ENCODE data around the gene ARL3.

ARL3 gene

GRCh38 chr10:102656026-102656425 lies 58.2 kb downstream of the ARL3 start:
- H2AFZ ChIP-seq (ENCODE audit: low read depth, low read length) = no peak overlapping the region
- peaks cover 75% of the 10 kb centered on the region for H3K36me3 ChIP-seq (ENCODE audit: insufficient read depth, low read length)
- peaks cover 67% of the 10 kb centered on the region for H4K20me1 ChIP-seq (ENCODE audit: insufficient read depth, low read length)
- no peak for ATAC-seq (ENCODE audit: insufficient read depth, low read depth)
- H3K27me3 ChIP-seq (ENCODE audit: insufficient read depth, low read length, poor library complexity) = no peaks in the 10 kb centered on the region
- DNase-seq = no peak
- H3K9me3 ChIP-seq (ENCODE audit: insufficient read depth, low read length, severe bottlenecking) = no peaks in the 10 kb centered on the region
- peaks cover 19% of the 10 kb centered on the region for H3K4me1 ChIP-seq (ENCODE audit: insufficient read depth, low read length)
- no peak overlapping the region for H3K9ac ChIP-seq (ENCODE audit: low read depth, low read length)
- no peak overlapping the region for H3K4me3 ChIP-seq (ENCODE audit: low read depth in 1 of 2, low read length in 2 of 2)
- H3K4me2 ChIP-seq (ENCODE audit: insufficient read depth, low read length) = no peak overlapping the region
- TF ChIP-seq, protein P1, sequence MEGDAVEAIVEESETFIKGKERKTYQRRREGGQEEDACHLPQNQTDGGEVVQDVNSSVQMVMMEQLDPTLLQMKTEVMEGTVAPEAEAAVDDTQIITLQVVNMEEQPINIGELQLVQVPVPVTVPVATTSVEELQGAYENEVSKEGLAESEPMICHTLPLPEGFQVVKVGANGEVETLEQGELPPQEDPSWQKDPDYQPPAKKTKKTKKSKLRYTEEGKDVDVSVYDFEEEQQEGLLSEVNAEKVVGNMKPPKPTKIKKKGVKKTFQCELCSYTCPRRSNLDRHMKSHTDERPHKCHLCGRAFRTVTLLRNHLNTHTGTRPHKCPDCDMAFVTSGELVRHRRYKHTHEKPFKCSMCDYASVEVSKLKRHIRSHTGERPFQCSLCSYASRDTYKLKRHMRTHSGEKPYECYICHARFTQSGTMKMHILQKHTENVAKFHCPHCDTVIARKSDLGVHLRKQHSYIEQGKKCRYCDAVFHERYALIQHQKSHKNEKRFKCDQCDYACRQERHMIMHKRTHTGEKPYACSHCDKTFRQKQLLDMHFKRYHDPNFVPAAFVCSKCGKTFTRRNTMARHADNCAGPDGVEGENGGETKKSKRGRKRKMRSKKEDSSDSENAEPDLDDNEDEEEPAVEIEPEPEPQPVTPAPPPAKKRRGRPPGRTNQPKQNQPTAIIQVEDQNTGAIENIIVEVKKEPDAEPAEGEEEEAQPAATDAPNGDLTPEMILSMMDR (IDR thresholded peaks at IDR 0.05; ENCODE audit: borderline replicate concordance, extremely low read depth, low read length, poor library complexity, severe bottlenecking) = no peak
- TF ChIP-seq EZH2 (IDR thresholded peaks at IDR 0.05; ENCODE audit: borderline replicate concordance, low read depth, low read length, severe bottlenecking) = no peak
- H3K27ac ChIP-seq (ENCODE audit: low read length) = no peak overlapping the region
- H3K79me2 ChIP-seq (ENCODE audit: insufficient read depth, low read length) = peaks cover 29% of the 10 kb centered on the region

DNA sequence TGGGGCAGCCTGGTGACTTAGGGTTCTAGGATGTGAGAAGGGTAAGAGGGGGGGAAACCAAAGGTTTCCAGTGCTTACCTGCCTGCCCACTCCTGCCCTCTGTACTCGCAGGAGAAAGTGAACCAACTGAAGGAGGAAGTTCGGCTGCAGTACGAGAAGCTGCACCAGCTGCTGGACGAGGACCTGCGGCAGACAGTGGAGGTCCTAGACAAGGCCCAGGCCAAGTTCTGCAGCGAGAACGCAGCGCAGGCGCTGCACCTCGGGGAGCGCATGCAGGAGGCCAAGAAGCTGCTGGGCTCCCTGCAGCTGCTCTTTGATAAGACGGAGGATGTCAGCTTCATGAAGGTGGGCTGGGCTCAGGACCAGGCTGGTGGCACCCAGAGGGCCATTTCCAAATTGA lies 59.2 kb downstream of the ARL3 start:
- H3K27me3 ChIP-seq (ENCODE audit: insufficient read depth, low read length, poor library complexity) = no peaks in the 10 kb centered on the region
- H3K4me3 ChIP-seq (ENCODE audit: low read depth in 1 of 2, low read length in 2 of 2) = no peak overlapping the region
- no peak overlapping the region for H2AFZ ChIP-seq (ENCODE audit: low read depth, low read length)
- peaks cover 67% of the 10 kb centered on the region for H4K20me1 ChIP-seq (ENCODE audit: insufficient read depth, low read length)
- H3K4me1 ChIP-seq (ENCODE audit: insufficient read depth, low read length) = peaks cover 8% of the 10 kb centered on the region
- H3K9me3 ChIP-seq (ENCODE audit: insufficient read depth, low read length, severe bottlenecking) = no peaks in the 10 kb centered on the region
- no peak overlapping the region for H3K9ac ChIP-seq (ENCODE audit: low read depth, low read length)
- H3K36me3 ChIP-seq (ENCODE audit: insufficient read depth, low read length) = peaks cover 85% of the 10 kb centered on the region
- no peak for TF ChIP-seq EZH2 (IDR thresholded peaks at IDR 0.05; ENCODE audit: borderline replicate concordance, low read depth, low read length, severe bottlenecking)
- TF ChIP-seq, protein P1 (IDR thresholded peaks at IDR 0.05; ENCODE audit: borderline replicate concordance, extremely low read depth, low read length, poor library complexity, severe bottlenecking) = no peak
- H3K79me2 ChIP-seq (ENCODE audit: insufficient read depth, low read length) = peaks cover 39% of the 10 kb centered on the region
- ATAC-seq (ENCODE audit: insufficient read depth, low read depth) (no peak), DNase-seq (no peak)
- no peak overlapping the region for H3K4me2 ChIP-seq (ENCODE audit: insufficient read depth, low read length)
- H3K27ac ChIP-seq (ENCODE audit: low read length) = no peak overlapping the region

DNA sequence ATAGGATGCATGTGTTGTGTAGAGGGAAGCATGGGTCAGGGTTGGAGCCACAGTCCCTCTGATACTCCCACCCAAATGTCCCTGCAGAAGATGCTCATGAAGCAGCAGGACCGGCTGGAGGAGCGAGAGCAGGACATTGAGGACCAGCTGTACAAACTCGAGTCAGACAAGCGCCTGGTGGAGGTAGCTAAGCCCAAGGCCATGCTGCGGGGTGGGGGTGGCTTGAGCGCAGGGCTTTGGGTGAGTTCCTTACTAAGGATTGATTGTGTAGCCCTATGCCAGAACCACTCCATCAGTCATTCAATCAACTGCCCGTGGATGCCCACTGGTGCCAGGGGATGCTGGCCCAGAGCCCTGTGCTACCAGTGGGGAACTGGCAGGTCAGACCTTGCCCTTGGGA lies 59.6 kb downstream of the ARL3 start:
- Histone ChIP-seq H3K27me3 (ENCODE audit: insufficient read depth, low read length, poor library complexity) (no peaks in the 10 kb centered on the region), H3K4me1 (ENCODE audit: insufficient read depth, low read length) (peaks cover 7% of the 10 kb centered on the region), H3K79me2 (ENCODE audit: insufficient read depth, low read length) (peaks cover 43% of the 10 kb centered on the region), H3K36me3 (ENCODE audit: insufficient read depth, low read length) (peaks cover 89% of the 10 kb centered on the region), H3K4me3 (ENCODE audit: low read depth in 1 of 2, low read length in 2 of 2) (no peak overlapping the region), H3K4me2 (ENCODE audit: insufficient read depth, low read length) (no peak overlapping the region), H3K9ac (ENCODE audit: low read depth, low read length) (no peak overlapping the region), H4K20me1 (ENCODE audit: insufficient read depth, low read length) (peaks cover 68% of the 10 kb centered on the region), H2AFZ (ENCODE audit: low read depth, low read length) (no peak overlapping the region), H3K9me3 (ENCODE audit: insufficient read depth, low read length, severe bottlenecking) (no peaks in the 10 kb centered on the region), H3K27ac (ENCODE audit: low read length) (no peak overlapping the region)
- ATAC-seq (ENCODE audit: insufficient read depth, low read depth) (no peak), DNase-seq (no peak)
- TF ChIP-seq, protein P1 (IDR thresholded peaks at IDR 0.05; ENCODE audit: borderline replicate concordance, extremely low read depth, low read length, poor library complexity, severe bottlenecking) = no peak
- TF ChIP-seq EZH2 (IDR thresholded peaks at IDR 0.05; ENCODE audit: borderline replicate concordance, low read depth, low read length, severe bottlenecking) = no peak

GRCh38 chr10:102653060-102653459 lies 61.1 kb downstream of the ARL3 start:
- Histone ChIP-seq H3K9ac (ENCODE audit: low read depth, low read length) (no peak overlapping the region), H3K27me3 (ENCODE audit: insufficient read depth, low read length, poor library complexity) (no peaks in the 10 kb centered on the region), H3K4me2 (ENCODE audit: insufficient read depth, low read length) (no peak overlapping the region), H3K4me1 (ENCODE audit: insufficient read depth, low read length) (peaks cover 22% of the 10 kb centered on the region), H3K4me3 (ENCODE audit: low read depth in 1 of 2, low read length in 2 of 2) (no peak overlapping the region), H2AFZ (ENCODE audit: low read depth, low read length) (no peak overlapping the region), H4K20me1 (ENCODE audit: insufficient read depth, low read length) (peaks cover 75% of the 10 kb centered on the region), H3K79me2 (ENCODE audit: insufficient read depth, low read length) (peaks cover 58% of the 10 kb centered on the region), H3K9me3 (ENCODE audit: insufficient read depth, low read length, severe bottlenecking) (no peaks in the 10 kb centered on the region), H3K27ac (ENCODE audit: low read length) (0 out of 2 replicates have a peak overlapping the region, but pooled peaks have one; percentile 35), H3K36me3 (ENCODE audit: insufficient read depth, low read length) (peaks cover 94% of the 10 kb centered on the region)
- TF ChIP-seq EZH2 (IDR thresholded peaks at IDR 0.05; ENCODE audit: borderline replicate concordance, low read depth, low read length, severe bottlenecking) = no peak
- TF ChIP-seq, protein P1 (IDR thresholded peaks at IDR 0.05; ENCODE audit: borderline replicate concordance, extremely low read depth, low read length, poor library complexity, severe bottlenecking) = no peak
- ATAC-seq (ENCODE audit: insufficient read depth, low read depth) = no peak
- DNase-seq = no peak

Measured in DND-41 (cell line).